Measurements from ENCODE around the gene SGTA.

GRCh38 chr19:2721570-2722540, 61.2 kb downstream of the SGTA start:
- TF ChIP-seq POLR2AphosphoS5 (IDR thresholded peaks at IDR 0.05; ENCODE audit: low read depth) (no peak), EZH2 (IDR thresholded peaks at IDR 0.05; ENCODE audit: low read depth, unreplicated experiment) (no peak), CTCF (conservative IDR thresholded peaks at IDR 0.05; ENCODE audit: low read depth in 2 of 2) (peak in 1 of 2 experiments; percentile 11; a peak in 1 of 4 replicates), EZH2phosphoT487 (IDR thresholded peaks at IDR 0.05; ENCODE audit: unreplicated experiment) (no peak), CREB1 (CRISPR knock-in tag; IDR thresholded peaks at IDR 0.05; ENCODE audit: low read depth) (no peak), JUNB (IDR thresholded peaks at IDR 0.05; ENCODE audit: unreplicated experiment) (no peak), ETS1 (IDR thresholded peaks at IDR 0.05) (no peak), REST (IDR thresholded peaks at IDR 0.05; ENCODE audit: unreplicated experiment) (no peak), NANOG (IDR thresholded peaks at IDR 0.05; ENCODE audit: borderline replicate concordance) (no peak), ZNF331 (CRISPR knock-in tag; IDR thresholded peaks at IDR 0.05; ENCODE audit: low read depth) (no peak)
